Measurements from ENCODE around the gene LDHAL6A. TPM values are rescaled to one million over a fixed set of nuclear protein-coding genes. Genes with fewer than 3 reads are reported as not detected.
A peak's percentile ranks its signal among the peaks of the same experiment; 100 is the strongest.
"Not testable (repeated sequence)": the region's sequence is repeated elsewhere in the genome, so short reads cannot be mapped to it uniquely, and the experiment has no call there.

Gene LDHAL6A
- total RNA-seq, result not detected
- long read RNA-seq, partial matches to known transcripts, result 0 of 2 reads
- long read RNA-seq, other reads (novel, unspliced or antisense), result 2 of 2 reads

DNA sequence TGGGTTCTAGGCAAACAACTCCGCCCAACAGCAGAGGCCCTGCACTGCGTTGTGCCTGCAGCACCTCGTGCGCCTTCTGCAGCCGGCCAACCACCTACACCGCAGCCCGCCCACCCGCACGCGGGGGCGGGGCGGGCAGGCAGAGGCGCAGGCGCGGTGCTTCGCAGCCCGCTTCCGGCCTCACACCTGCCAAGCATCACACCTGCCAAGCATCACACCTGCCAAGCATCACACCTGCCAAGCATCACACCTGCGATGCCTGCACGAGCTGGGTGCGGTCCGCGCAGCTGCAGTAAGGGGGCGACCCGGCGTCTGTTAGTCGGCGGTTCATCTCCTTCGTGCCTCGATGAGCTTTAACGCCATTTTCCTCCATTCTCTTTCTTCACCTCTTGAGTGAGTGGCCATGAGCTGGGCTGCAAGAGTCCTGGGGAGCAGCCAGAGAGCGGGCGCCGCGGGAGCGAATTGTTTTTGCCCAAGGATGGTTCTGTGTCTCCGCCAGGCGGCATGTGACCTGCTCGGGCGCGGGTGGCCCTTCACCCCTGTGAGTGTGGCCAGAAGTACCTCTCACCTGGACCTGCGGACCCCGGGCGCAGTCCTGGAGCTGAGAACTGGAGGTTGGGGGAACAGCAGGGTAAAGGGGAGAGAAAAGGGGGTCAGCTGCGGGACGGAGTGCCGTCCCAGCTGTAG lies at the start of gene LDHAL6A:
TSS of gene LDHAL6A (plus strand) at position 171 of the 687 bp plus-strand sequence. CDS start 825 bp downstream, outside the sequence.
- Histone ChIP-seq H3K27me3 (ENCODE audit: low read depth) (peaks cover 7% of the 10 kb centered on the region), H3K36me3 (no peaks in the 10 kb centered on the region), H3K9me3 (no peaks in the 10 kb centered on the region), H3K4me1 (no peaks in the 10 kb centered on the region), H3K4me3 (no peak within 1 kb of the TSS), H3K27ac (no peak within 1 kb of the TSS)
- TF ChIP-seq, protein P1, sequence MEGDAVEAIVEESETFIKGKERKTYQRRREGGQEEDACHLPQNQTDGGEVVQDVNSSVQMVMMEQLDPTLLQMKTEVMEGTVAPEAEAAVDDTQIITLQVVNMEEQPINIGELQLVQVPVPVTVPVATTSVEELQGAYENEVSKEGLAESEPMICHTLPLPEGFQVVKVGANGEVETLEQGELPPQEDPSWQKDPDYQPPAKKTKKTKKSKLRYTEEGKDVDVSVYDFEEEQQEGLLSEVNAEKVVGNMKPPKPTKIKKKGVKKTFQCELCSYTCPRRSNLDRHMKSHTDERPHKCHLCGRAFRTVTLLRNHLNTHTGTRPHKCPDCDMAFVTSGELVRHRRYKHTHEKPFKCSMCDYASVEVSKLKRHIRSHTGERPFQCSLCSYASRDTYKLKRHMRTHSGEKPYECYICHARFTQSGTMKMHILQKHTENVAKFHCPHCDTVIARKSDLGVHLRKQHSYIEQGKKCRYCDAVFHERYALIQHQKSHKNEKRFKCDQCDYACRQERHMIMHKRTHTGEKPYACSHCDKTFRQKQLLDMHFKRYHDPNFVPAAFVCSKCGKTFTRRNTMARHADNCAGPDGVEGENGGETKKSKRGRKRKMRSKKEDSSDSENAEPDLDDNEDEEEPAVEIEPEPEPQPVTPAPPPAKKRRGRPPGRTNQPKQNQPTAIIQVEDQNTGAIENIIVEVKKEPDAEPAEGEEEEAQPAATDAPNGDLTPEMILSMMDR (IDR thresholded peaks at IDR 0.05), result no peak
- intact Hi-C loops (cut with DNase I), result no loop called here
- ATAC-seq (peak in 1 of 2 donors; percentile 27), DNase-seq (no peak)

DNA sequence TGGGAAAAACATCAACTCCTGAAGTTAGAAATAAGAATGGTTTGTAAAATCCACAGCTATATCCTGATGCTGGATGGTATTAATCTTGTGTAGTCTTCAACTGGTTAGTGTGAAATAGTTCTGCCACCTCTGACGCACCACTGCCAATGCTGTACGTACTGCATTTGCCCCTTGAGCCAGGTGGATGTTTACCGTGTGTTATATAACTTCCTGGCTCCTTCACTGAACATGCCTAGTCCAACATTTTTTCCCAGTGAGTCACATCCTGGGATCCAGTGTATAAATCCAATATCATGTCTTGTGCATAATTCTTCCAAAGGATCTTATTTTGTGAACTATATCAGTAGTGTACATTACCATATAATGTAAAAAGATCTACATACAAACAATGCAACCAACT lies 48.3 kb upstream of the LDHAL6A start:
- H3K9me3 ChIP-seq; H3K27ac ChIP-seq; intact Hi-C loops (cut with DNase I); H3K4me1 ChIP-seq; H3K27me3 ChIP-seq (ENCODE audit: low read depth); H3K4me3 ChIP-seq; DNase-seq: not testable (repeated sequence)
- peaks cover 66% of the 10 kb centered on the region for H3K36me3 ChIP-seq
- peak; percentile 67 to 81 for ATAC-seq

DNA sequence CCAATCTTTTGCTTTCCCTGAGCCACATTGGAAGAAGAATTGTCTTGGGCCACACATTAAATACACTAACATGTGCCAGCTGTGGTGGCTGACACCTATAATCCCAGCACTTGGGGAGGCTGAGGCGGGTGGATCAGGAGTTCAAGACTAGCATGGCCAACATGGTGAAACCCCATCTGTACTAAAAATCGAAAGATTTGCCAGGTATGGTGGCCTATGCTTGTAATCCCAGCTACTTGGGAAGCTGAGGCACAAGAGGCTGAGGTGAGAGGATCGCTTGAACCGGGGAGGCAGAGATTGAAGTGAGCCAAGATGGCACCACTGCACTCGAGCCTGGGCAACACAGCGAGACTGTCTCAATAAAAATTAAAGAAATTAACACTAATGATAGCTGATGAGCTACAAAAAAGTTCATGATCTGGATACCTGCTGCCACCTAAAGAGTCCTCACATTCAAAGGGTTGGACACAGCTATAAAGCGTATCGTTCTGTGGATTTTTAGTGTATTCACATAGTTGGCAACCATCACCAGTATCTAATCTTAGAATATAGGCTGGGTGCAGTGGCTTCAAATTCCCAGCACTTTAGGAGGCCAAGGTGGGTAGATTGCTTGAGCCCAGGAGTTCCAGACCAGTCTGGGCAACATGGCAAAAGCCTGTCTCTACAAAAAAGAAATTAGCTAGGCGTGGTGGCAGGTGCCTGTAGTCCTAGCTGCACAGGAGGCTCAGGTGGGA lies 46.9 kb upstream of the LDHAL6A start:
- DNase-seq (no peak), ATAC-seq (peak in 1 of 2 donors; percentile 5)
- no peaks in the 10 kb centered on the region for H3K9me3 ChIP-seq
- no peaks in the 10 kb centered on the region for H3K4me1 ChIP-seq
- no peaks in the 10 kb centered on the region for H3K27me3 ChIP-seq (ENCODE audit: low read depth)
- no peak overlapping the region for H3K27ac ChIP-seq
- TF ChIP-seq, protein P1 (IDR thresholded peaks at IDR 0.05), result no peak
- H3K36me3 ChIP-seq, result peaks cover 52% of the 10 kb centered on the region
- no peak overlapping the region for H3K4me3 ChIP-seq
- intact Hi-C loops (cut with DNase I), result no loop called here

DNA sequence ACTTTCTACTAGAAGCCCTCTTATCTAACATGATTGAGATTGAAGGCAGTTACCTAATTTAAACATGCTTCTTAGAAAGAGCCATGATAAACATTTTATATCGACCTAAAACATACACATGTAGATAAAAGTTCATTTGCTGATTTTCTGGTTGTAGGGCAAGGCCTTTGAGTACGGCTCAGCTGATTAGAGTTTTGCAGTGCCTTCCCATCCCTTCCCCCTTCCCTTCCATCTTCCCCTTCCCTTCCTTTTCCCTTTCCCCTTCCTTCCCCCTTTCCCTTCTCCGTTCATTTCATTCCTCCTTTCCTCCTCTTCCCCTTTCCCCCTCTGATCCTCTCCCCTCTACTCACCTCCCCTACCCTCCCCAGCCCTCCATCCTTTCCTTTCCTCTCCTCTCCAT lies 39.2 kb upstream of the LDHAL6A start:
- no peaks in the 10 kb centered on the region for H3K4me1 ChIP-seq
- no peaks in the 10 kb centered on the region for H3K27me3 ChIP-seq (ENCODE audit: low read depth)
- H3K36me3 ChIP-seq, result no peaks in the 10 kb centered on the region
- TF ChIP-seq, protein P1 (IDR thresholded peaks at IDR 0.05), result no peak
- H3K9me3 ChIP-seq, result no peaks in the 10 kb centered on the region
- DNase-seq, result no peak
- no peak overlapping the region for H3K4me3 ChIP-seq
- intact Hi-C loops (cut with DNase I), result no loop called here
- no peak for ATAC-seq
- H3K27ac ChIP-seq, result no peak overlapping the region

DNA sequence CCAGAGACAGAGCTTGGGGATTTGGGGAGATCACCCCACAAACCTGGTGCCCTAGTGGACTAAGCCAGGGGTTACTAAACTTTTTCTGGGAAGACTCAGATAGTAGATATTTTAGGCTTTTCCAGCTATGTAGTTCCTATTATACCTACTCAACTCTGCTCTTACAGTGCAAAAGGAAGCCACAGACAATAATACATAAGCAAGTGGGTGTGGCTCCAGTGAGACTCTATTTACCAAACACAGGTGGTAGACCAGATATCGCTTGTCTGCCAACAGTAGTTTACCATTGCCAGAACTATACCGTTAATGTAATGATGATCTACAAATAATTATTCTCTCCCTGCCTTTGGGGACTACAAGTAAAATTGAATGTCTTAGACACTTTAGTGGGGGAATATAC lies 36.6 kb upstream of the LDHAL6A start:
- no peak for ATAC-seq
- Histone ChIP-seq H3K9me3 (no peaks in the 10 kb centered on the region), H3K27ac (no peak overlapping the region), H3K36me3 (no peaks in the 10 kb centered on the region), H3K4me3 (no peak overlapping the region), H3K4me1 (no peaks in the 10 kb centered on the region), H3K27me3 (ENCODE audit: low read depth) (no peaks in the 10 kb centered on the region)
- intact Hi-C loops (cut with DNase I), result no loop called here
- DNase-seq, result no peak
- TF ChIP-seq, protein P1 (IDR thresholded peaks at IDR 0.05), result no peak

DNA sequence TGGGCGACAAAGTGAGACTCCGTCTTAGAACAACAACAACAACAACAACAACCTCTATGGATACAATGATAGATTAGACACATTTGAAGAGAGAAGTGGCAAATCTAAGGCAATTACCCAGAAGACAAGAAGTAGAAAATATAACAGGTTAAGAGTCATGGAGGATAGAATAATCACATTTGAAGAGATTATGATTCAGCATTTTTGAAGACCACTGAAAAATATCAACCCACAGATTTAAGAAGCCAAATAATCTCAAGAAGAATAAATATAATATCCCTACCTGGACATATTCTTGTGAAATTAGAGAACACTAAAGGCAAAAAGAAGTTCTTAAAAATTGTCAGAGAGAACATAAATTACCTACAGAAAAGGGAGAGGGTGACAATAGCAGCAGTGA lies 35.6 kb upstream of the LDHAL6A start:
- Histone ChIP-seq H3K4me3 (no peak overlapping the region), H3K27me3 (ENCODE audit: low read depth) (no peaks in the 10 kb centered on the region), H3K4me1 (no peaks in the 10 kb centered on the region), H3K9me3 (no peaks in the 10 kb centered on the region), H3K36me3 (no peaks in the 10 kb centered on the region), H3K27ac (no peak overlapping the region)
- TF ChIP-seq, protein P1 (IDR thresholded peaks at IDR 0.05), result no peak
- intact Hi-C loops (cut with DNase I), result no loop called here
- ATAC-seq (no peak), DNase-seq (no peak)
